ENCODE measurements around the gene UBTD1.

DNA sequence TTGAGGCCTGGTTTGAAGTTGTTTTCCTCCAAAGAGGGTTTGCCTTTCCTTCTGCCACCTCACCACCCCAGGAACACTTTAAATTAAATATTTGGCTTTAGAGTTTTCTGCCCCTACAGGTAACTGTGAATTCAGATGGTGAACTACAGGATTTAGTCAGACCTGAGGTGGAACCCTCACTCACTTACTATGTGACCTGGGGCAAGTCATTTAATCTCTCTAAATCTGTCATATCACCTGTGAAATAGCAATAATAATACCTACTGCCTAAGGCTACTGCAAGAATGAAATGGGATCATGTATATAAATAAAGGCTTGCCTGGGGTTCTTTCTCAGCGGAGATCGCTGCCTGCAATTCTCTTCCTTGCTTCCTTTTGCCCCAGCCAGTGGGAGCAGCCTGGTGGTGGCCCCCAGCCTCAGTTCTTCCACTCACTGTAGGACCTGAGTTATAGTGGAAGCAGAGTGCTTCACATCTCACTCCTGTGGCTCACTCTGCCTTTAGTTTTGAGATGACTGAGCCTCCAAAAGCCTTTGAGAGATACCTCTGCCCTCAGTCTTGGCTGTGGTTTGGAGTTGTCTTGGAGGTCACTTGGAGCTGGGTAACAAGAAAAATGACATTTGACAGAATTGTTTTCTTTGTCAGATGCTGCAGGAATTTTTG lies 67.7 kb downstream of the UBTD1 start:
- no peak for TF ChIP-seq CTCF (IDR thresholded peaks at IDR 0.05; ENCODE audit: low read depth, low read length)
- no peak for TF ChIP-seq POLR2A (IDR thresholded peaks at IDR 0.05; ENCODE audit: extremely low read depth, insufficient read length)
- no peak for TF ChIP-seq MYC (IDR thresholded peaks at IDR 0.05; ENCODE audit: low read depth, low read length)
